ENCODE results near the gene DPM3.

DNA sequence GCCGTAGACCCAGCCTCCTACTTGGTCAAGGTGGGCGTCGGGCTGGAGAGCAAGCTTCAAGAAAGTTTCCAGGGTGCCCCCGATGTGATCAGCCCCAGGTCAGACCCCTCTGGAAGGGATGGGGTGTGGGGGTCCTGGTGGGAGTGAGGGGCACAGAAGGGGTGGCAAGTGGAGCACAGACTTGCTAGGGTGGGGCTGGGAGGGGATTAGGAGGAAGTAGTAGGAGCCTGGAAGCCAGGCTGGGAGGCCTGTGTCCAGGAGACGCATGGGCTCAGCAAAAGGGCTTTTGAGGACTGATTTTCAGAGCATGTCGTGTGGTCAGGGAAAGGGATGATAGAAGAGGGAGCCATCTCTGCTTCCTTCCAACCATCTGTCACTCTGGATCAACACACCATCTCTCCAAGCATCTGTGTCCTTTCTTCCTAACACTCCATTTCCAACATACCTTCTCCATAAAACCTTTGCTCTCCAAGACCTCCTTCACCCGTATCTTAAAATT lies 41.8 kb upstream of the DPM3 start:
- TF ChIP-seq, protein P1, sequence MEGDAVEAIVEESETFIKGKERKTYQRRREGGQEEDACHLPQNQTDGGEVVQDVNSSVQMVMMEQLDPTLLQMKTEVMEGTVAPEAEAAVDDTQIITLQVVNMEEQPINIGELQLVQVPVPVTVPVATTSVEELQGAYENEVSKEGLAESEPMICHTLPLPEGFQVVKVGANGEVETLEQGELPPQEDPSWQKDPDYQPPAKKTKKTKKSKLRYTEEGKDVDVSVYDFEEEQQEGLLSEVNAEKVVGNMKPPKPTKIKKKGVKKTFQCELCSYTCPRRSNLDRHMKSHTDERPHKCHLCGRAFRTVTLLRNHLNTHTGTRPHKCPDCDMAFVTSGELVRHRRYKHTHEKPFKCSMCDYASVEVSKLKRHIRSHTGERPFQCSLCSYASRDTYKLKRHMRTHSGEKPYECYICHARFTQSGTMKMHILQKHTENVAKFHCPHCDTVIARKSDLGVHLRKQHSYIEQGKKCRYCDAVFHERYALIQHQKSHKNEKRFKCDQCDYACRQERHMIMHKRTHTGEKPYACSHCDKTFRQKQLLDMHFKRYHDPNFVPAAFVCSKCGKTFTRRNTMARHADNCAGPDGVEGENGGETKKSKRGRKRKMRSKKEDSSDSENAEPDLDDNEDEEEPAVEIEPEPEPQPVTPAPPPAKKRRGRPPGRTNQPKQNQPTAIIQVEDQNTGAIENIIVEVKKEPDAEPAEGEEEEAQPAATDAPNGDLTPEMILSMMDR (conservative IDR thresholded peaks at IDR 0.05 in 1 of 2, IDR thresholded peaks at IDR 0.05 in 1 of 2; ENCODE audit: extremely low read depth in 1 of 2, insufficient read depth in 1 of 2, low read depth in 1 of 2, low read length in 2 of 2) = no peak
- no peak for TF ChIP-seq EZH2 (IDR thresholded peaks at IDR 0.05; ENCODE audit: borderline replicate concordance, low read length)
